Colonic mucosa (tissue), 4 donors: Measurements from ENCODE around the gene NKD2. TPM values are rescaled to one million over a fixed set of nuclear protein-coding genes. Genes with fewer than 3 reads are reported as not detected.

ENCODE experiments used
- DNase-seq: peaks from one replicate; pipeline ENCODE4 v3.0.0-alpha.2; 2020
- H3K27ac ChIP-seq: fragments of 200-600 bp; one replicate; pipeline ENCODE4 v1.8.0; 2021
- H3K27me3 ChIP-seq: fragments of 200-600 bp; one replicate; pipeline ENCODE4 v1.8.0; 2021
- H3K36me3 ChIP-seq: fragments of 200-600 bp; one replicate; pipeline ENCODE4 v1.8.0; 2021
- H3K4me1 ChIP-seq: fragments of 200-600 bp; one replicate; pipeline ENCODE4 v1.8.0; 2021; ENCODE audit warnings: mild to moderate bottlenecking
- H3K4me3 ChIP-seq: fragments of 200-600 bp; one replicate; pipeline ENCODE4 v1.8.0; 2021
- H3K9ac ChIP-seq, 2 donors: one replicate each; pipeline ENCODE4 v1.7.0; 2013; ENCODE audit warnings: control low read depth in 2 of 2, low read depth in 2 of 2, low read length in 2 of 2
- H3K9me3 ChIP-seq: fragments of 200-600 bp; one replicate; pipeline ENCODE4 v1.8.0; 2021
- CTCF ChIP-seq: fragments of 200-600 bp; IDR thresholded peaks from one replicate; pipeline ENCODE4 v1.8.0; 2022; ENCODE audit warnings: antibody characterized with exemption, mild to moderate bottlenecking
- intact Hi-C: fragments of 100-400 bp; cut with DNase I; formaldehyde crosslinking; loops from one replicate; pipeline ENCODE4 v1.14.1; 2022
- total RNA-seq, 2 donors: library from RNA; stranded (reverse); fragmentation: NEBNext Ultra II Directional in 1 of 2; extraction: Animal tissue kit (Norgen Biotek cat#: 25700) in 1 of 2; gene quantifications; one replicate each; pipeline ENCODE4 v1.2.1, GENCODE V29; 2021
- donor health status: healthy.
- donor health status: DM: no; HTN: no; CAD: no.
- donor health status: DM: no; HTN: no; CAD: no.

The NKD2 gene
- total RNA-seq, 2 donors from 2014 or later: 0.94 to 1.9 TPM

DNA sequence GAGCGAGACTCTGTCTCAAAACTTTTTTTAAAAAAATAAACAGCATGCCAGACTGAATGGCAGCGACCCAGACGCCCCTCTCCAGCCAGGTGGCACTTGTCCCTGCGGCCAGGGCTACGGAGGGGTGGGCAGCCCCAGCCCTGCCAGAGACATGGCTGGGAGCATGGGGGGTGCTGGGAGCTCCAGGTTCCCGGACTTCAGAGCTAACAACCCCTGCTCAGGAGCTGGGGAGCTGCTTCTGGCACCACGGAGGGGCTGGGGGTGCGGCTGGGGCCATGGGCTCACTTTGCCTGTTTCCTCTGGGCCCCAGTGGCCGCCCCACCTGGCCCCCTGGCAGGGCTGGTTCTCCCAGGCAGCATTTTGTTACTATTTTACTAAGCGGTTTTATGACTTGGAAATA, 53.3 kb downstream of the NKD2 start:
- Histone ChIP-seq H3K27ac (no peak overlapping the region), H3K4me1 (no peaks in the 10 kb centered on the region), H3K36me3 (no peaks in the 10 kb centered on the region), H3K9ac (no peak overlapping the region), H3K27me3 (no peaks in the 10 kb centered on the region), H3K9me3 (no peaks in the 10 kb centered on the region), H3K4me3 (no peak overlapping the region)
- no peak for DNase-seq
- TF ChIP-seq CTCF: no peak
- intact Hi-C loops: no loop called here

DNA sequence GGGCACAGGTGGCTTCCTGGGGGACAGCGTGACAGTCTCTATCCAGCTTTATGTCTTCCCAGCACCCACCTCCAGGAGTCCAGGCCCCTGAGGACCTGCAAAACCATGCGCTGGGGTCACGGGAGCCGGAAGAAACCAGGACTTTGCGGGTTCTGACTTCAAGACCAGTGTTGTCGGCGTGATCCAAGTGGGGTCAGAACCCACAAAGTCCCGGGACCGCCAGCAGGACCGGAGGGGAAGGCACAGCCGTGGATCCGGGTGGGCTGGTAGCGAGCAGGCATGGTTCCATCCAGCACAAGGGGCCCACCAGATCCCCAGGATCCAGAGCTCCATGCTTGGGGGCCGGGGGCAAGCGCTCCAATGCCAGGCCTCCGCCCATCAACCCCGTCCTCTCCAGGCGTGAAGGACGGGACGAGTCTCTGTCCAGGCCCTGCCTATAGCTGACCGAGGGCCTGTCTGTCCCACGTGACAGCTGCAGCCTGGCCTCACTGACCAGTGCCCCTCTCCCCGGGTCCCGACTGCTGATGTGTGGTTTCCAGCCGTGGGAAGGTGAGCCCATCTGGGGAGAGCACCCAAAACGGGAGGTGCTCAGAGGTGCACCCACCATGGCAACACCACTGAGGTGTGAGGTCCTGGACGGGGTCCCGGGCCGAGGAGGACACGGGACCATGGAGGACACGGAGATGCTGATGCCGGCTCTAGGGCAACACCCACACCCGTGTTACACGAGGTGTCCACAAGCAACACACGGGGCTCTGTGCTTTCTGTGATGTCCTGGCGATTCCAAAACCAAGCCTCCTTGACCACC, 54.4 kb downstream of the NKD2 start:
- no peak for DNase-seq
- H3K4me1 ChIP-seq: no peaks in the 10 kb centered on the region
- intact Hi-C loops: no loop called here
- H3K9me3 ChIP-seq: no peaks in the 10 kb centered on the region
- no peak overlapping the region for H3K4me3 ChIP-seq
- no peak for TF ChIP-seq CTCF
- H3K36me3 ChIP-seq: no peaks in the 10 kb centered on the region
- no peak overlapping the region for H3K9ac ChIP-seq
- no peak overlapping the region for H3K27ac ChIP-seq
- H3K27me3 ChIP-seq: no peaks in the 10 kb centered on the region

- Histone ChIP-seq H3K4me3 (no peak overlapping the region), H3K4me1 (no peaks in the 10 kb centered on the region), H3K27ac (no peak overlapping the region), H3K9me3 (no peaks in the 10 kb centered on the region), H3K36me3 (no peaks in the 10 kb centered on the region), H3K27me3 (no peaks in the 10 kb centered on the region), H3K9ac (no peak overlapping the region)
- intact Hi-C loops: no loop called here
- TF ChIP-seq CTCF: no peak
- no peak for DNase-seq
Observed at GRCh38 chr5:1063661-1064382, 55.2 kb downstream of the NKD2 start.

- Histone ChIP-seq H3K9me3 (no peaks in the 10 kb centered on the region), H3K27me3 (no peaks in the 10 kb centered on the region), H3K36me3 (no peaks in the 10 kb centered on the region), H3K9ac (no peak overlapping the region), H3K4me3 (no peak overlapping the region), H3K27ac (no peak overlapping the region), H3K4me1 (no peaks in the 10 kb centered on the region)
- intact Hi-C loops: no loop called here
- DNase-seq: no peak
- TF ChIP-seq CTCF: no peak
Observed at GRCh38 chr5:1064383-1065142, 56.0 kb downstream of the NKD2 start.

DNA sequence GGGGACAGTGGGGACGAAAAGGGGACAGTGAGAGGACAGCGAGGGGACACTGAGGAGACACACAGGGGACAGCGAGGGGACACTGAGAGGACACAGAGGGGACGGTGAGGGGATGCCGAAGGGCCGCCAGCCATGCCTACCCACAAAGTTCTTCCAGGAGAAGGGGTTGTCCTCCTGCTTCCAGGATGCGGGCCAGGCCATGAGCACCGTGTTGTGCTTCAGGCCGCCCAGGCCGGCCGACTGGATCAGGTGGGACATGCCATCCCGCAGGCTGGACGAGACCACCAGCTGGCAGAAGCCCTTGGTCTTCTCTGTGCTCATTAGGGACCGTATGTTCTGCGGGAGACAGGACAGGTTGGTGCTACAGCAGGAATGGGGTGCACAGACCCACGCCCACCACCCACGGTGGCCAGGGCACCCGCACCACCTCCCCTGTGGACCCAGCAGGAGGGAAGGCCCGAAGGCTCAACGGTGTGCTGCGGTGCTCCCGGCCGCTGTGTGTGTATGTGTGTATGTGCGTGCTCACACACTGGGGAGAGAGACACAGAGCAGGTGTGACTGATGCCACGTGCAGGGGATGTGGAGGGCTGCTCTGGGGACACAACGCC, 56.6 kb downstream of the NKD2 start:
- Histone ChIP-seq H3K4me3 (no peak overlapping the region), H3K27me3 (no peaks in the 10 kb centered on the region), H3K9ac (no peak overlapping the region), H3K27ac (no peak overlapping the region), H3K36me3 (no peaks in the 10 kb centered on the region), H3K9me3 (no peaks in the 10 kb centered on the region), H3K4me1 (no peaks in the 10 kb centered on the region)
- intact Hi-C loops: no loop called here
- TF ChIP-seq CTCF: no peak
- no peak for DNase-seq
